ENCODE results near the gene TLE5.

GRCh38 chr19:3079578-3079977 lies 17.3 kb upstream of the TLE5 start:
- no peak for TF ChIP-seq TSHZ2 (CRISPR knock-in tag; IDR thresholded peaks at IDR 0.05)
- no peak for TF ChIP-seq CSRNP3 (CRISPR knock-in tag; IDR thresholded peaks at IDR 0.05)
- TF ChIP-seq ZFP3 (CRISPR knock-in tag; IDR thresholded peaks at IDR 0.05), result no peak
- no peak for TF ChIP-seq PATZ1 (CRISPR knock-in tag; IDR thresholded peaks at IDR 0.05; ENCODE audit: borderline replicate concordance)
- no peak for TF ChIP-seq ZC3H10 (CRISPR knock-in tag; IDR thresholded peaks at IDR 0.05)
- TF ChIP-seq CREB5 (CRISPR knock-in tag; IDR thresholded peaks at IDR 0.05; ENCODE audit: low read depth), result no peak
- no peak for TF ChIP-seq RARB (CRISPR knock-in tag; IDR thresholded peaks at IDR 0.05)
- TF ChIP-seq TCF4 (CRISPR knock-in tag; IDR thresholded peaks at IDR 0.05; ENCODE audit: borderline replicate concordance), result no peak
- TF ChIP-seq ZNF565 (CRISPR knock-in tag; conservative IDR thresholded peaks at IDR 0.05; ENCODE audit: low read depth), result no peak

Measured in SK-N-SH treated with all-trans-retinoic acid at 6 μM for 48 hours (cell line).